ENCODE results near the gene NAP1L1. TPM values are rescaled to one million over a fixed set of nuclear protein-coding genes. Genes with fewer than 3 reads are reported as not detected.
A peak's percentile ranks its signal among the peaks of the same experiment; 100 is the strongest.

Gene NAP1L1
- total RNA-seq, 1 experiment from 2014 or later = 946 TPM

- TF ChIP-seq AFF4 (CRISPR knock-in tag; IDR thresholded peaks at IDR 0.05; ENCODE audit: borderline replicate concordance) (no peak), E2F4 (CRISPR knock-in tag; IDR thresholded peaks at IDR 0.05; ENCODE audit: borderline replicate concordance, low read depth) (no peak), KAT7 (CRISPR knock-in tag; IDR thresholded peaks at IDR 0.05; ENCODE audit: borderline replicate concordance) (no peak), RORB (CRISPR knock-in tag; IDR thresholded peaks at IDR 0.05) (no peak), NR2C2 (CRISPR knock-in tag; IDR thresholded peaks at IDR 0.05) (no peak), ELF4 (CRISPR knock-in tag; IDR thresholded peaks at IDR 0.05; ENCODE audit: low read depth) (no peak), JUN (CRISPR knock-in tag; IDR thresholded peaks at IDR 0.05) (no peak)
- TF ChIP-seq, protein P1, sequence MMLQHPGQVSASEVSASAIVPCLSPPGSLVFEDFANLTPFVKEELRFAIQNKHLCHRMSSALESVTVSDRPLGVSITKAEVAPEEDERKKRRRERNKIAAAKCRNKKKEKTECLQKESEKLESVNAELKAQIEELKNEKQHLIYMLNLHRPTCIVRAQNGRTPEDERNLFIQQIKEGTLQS (CRISPR knock-in tag; conservative IDR thresholded peaks at IDR 0.05) = no peak
- TF ChIP-seq, protein P2, sequence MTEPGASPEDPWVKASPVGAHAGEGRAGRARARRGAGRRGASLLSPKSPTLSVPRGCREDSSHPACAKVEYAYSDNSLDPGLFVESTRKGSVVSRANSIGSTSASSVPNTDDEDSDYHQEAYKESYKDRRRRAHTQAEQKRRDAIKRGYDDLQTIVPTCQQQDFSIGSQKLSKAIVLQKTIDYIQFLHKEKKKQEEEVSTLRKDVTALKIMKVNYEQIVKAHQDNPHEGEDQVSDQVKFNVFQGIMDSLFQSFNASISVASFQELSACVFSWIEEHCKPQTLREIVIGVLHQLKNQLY (CRISPR knock-in tag; IDR thresholded peaks at IDR 0.05) = no peak
Observed at GRCh38 chr12:76081909-76082308, 2.6 kb downstream of the NAP1L1 start (continued).

DNA sequence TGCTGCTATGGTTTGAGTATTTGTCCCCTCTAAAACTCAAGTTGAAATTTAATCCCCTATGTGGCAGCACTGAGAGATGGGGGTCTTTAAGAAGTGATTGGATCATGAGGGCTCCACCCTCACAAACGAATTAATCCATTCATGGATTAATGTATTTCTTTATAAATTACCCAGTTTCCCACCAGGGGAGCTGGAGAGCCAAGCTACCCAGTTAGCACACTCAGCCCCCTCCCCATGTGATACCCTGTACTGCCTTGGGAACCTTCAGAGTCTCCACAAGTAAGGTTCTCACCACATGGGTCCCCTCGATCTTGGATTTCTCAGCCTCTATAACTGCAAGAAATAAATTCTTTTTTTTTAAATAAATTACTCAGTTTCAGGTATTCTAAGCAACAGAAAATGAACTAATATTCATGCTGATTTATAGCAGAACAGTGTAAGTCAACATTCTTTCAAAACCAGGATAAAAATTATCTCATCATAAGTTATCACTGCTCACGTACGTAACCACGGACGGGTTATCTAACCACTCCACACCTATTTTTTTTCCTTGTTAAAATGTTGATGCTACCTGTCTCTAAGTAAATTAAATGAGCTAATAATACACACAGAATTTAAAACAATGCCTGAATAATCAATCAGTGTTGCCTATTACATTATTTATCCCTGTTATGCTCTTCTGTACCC is 3.6 kb downstream of the NAP1L1 start:
- ChIA-PET CTCF (interaction anchor here (0.7 to 1.7 kb wide), 4 partner anchors 12 to 267 kb away, joined by 3 to 6 read pairs (median 6); partner anchors contain the start of gene BBS10), POLR2A (interaction anchor here (0.6 kb wide), 1 partner anchor 51 kb away, joined by 6 read pairs; no protein-coding TSS in a partner anchor)
- Mint-ChIP-seq H3K27ac (peak overlapping the region; percentile 71; the same call in 1 of the 2 replicates), H3K4me3 (peak overlapping the region; percentile 94), H3K4me1 (peaks cover 62% of the 10 kb centered on the region), H3K9me3 (no peaks in the 10 kb centered on the region), H3K36me3 (peaks cover 11% of the 10 kb centered on the region), H3K27me3 (ENCODE audit: low read depth) (peaks cover 1% of the 10 kb centered on the region; the same call in 1 of the 2 replicates)
- TF ChIP-seq TEAD1 (CRISPR knock-in tag; IDR thresholded peaks at IDR 0.05) = no peak
- peak; percentile 28 for DNase-seq (ENCODE audit: low spot score)
- peak; percentile 15 for ATAC-seq

- no peaks in the 10 kb centered on the region for H3K27me3 Mint-ChIP-seq (ENCODE audit: low read depth)
- ATAC-seq (no peak), DNase-seq (ENCODE audit: low spot score) (no peak)
- H3K27ac Mint-ChIP-seq = peak overlapping the region; percentile 60
- H3K4me1 Mint-ChIP-seq = peaks cover 60% of the 10 kb centered on the region
- ChIA-PET CTCF (interaction anchor here (1.0 to 1.7 kb wide), 3 partner anchors 11 to 268 kb away, joined by 5 to 6 read pairs (median 6); partner anchors contain the start of gene BBS10), POLR2A (no interaction called here)
- H3K4me3 Mint-ChIP-seq = peak overlapping the region; percentile 31
- H3K9me3 Mint-ChIP-seq = no peaks in the 10 kb centered on the region
- no peak for TF ChIP-seq FOXJ3 (CRISPR knock-in tag; IDR thresholded peaks at IDR 0.05; ENCODE audit: borderline replicate concordance)
- TF ChIP-seq FOXP1 (CRISPR knock-in tag; IDR thresholded peaks at IDR 0.05; ENCODE audit: borderline replicate concordance) = no peak
- no peak for TF ChIP-seq HMGA2 (CRISPR knock-in tag; IDR thresholded peaks at IDR 0.05)
- no peak for TF ChIP-seq ELF4 (CRISPR knock-in tag; IDR thresholded peaks at IDR 0.05; ENCODE audit: low read depth)
- TF ChIP-seq CBFB (CRISPR knock-in tag; IDR thresholded peaks at IDR 0.05; ENCODE audit: low read depth) = no peak
- H3K36me3 Mint-ChIP-seq = peaks cover 11% of the 10 kb centered on the region
Observed at GRCh38 chr12:76080017-76080728, 4.3 kb downstream of the NAP1L1 start.

Data from WTC11 (cell line).